Inflammatory macrophage treated with lipopolysaccharide for 1 hour (primary cell): ENCODE data around the gene TSHZ2.

Experiments
- DNase-seq, 2 donors: peaks; one replicate each; pipeline ENCODE4 v3.0.0-alpha.2; 2020 to 2022

TSHZ2 gene

GRCh38 chr20:53091789-53092188 lies 119.6 kb downstream of the TSHZ2 start:
- no peak for DNase-seq

GRCh38 chr20:53092772-53093300 lies 120.7 kb downstream of the TSHZ2 start:
- no peak for DNase-seq

- no peak for DNase-seq
Measured at GRCh38 chr20:53097371-53097770, 125.2 kb downstream of the TSHZ2 start.

GRCh38 chr20:53097791-53098190 lies 125.6 kb downstream of the TSHZ2 start:
- DNase-seq: no peak

- DNase-seq: no peak
Measured at GRCh38 chr20:53098621-53099020, 126.5 kb downstream of the TSHZ2 start.

GRCh38 chr20:53099856-53100255 lies 127.7 kb downstream of the TSHZ2 start:
- DNase-seq: no peak

GRCh38 chr20:53100476-53100911 lies 128.3 kb downstream of the TSHZ2 start:
- no peak for DNase-seq

- no peak for DNase-seq
Measured at GRCh38 chr20:53101992-53102760, 130.0 kb downstream of the TSHZ2 start.

GRCh38 chr20:53103124-53103523 lies 131.0 kb downstream of the TSHZ2 start:
- no peak for DNase-seq

- DNase-seq: no peak
Measured at GRCh38 chr20:53104884-53105283, 132.7 kb downstream of the TSHZ2 start.

GRCh38 chr20:53116733-53117132 lies 144.6 kb downstream of the TSHZ2 start:
- no peak for DNase-seq

GRCh38 chr20:53122853-53123252 lies 150.7 kb downstream of the TSHZ2 start:
- DNase-seq: no peak

- no peak for DNase-seq
Measured at GRCh38 chr20:53124075-53124551, 152.0 kb downstream of the TSHZ2 start.

GRCh38 chr20:53124803-53125202 lies 152.6 kb downstream of the TSHZ2 start:
- no peak for DNase-seq

GRCh38 chr20:53126185-53126584 lies 154.0 kb downstream of the TSHZ2 start:
- DNase-seq: no peak

GRCh38 chr20:53127027-53127426 lies 154.9 kb downstream of the TSHZ2 start:
- no peak for DNase-seq

GRCh38 chr20:53128004-53128403 lies 155.8 kb downstream of the TSHZ2 start:
- no peak for DNase-seq

GRCh38 chr20:53129563-53129962 lies 157.4 kb downstream of the TSHZ2 start:
- no peak for DNase-seq

GRCh38 chr20:53130795-53131194 lies 158.6 kb downstream of the TSHZ2 start:
- no peak for DNase-seq

- DNase-seq: no peak
Measured at GRCh38 chr20:53133125-53133524, 161.0 kb downstream of the TSHZ2 start.

GRCh38 chr20:53133628-53134027 lies 161.5 kb downstream of the TSHZ2 start:
- no peak for DNase-seq

GRCh38 chr20:53136473-53136872 lies 164.3 kb downstream of the TSHZ2 start:
- no peak for DNase-seq

GRCh38 chr20:53138454-53139262 lies 166.5 kb downstream of the TSHZ2 start:
- DNase-seq: no peak
